Loucy (cell line): Measurements from ENCODE around the gene LAMC3.

Experiments used
- H2AFZ ChIP-seq: fragments of 200-600 bp; sonication (generic); 2 replicates; pipeline ENCODE4 v1.6.0; 2016; ENCODE audit warnings: antibody characterized with exemption, mild to moderate bottlenecking, low read length, moderate library complexity
- H3F3A ChIP-seq: fragments of 200-600 bp; 2 replicates; pipeline ENCODE4 v1.6.0; 2016; ENCODE audit warnings: antibody characterized with exemption, low read depth, mild to moderate bottlenecking
- H3K27me3 ChIP-seq: fragments of 200-600 bp; sonication (generic); 2 replicates; pipeline ENCODE4 v1.6.1; 2014; ENCODE audit warnings: low read length, mild to moderate bottlenecking; ENCODE audit not compliant: insufficient read depth, poor library complexity, severe bottlenecking
- H3K36me3 ChIP-seq: fragments of 200-600 bp; sonication (generic); 2 replicates; pipeline ENCODE4 v1.6.1; 2016; ENCODE audit warnings: low read length; ENCODE audit not compliant: insufficient read depth
- H3K4me1 ChIP-seq: fragments of 200-600 bp; sonication (generic); 2 replicates; pipeline ENCODE4 v1.5.1; 2014; ENCODE audit warnings: low read length, mild to moderate bottlenecking; ENCODE audit not compliant: insufficient read depth, poor library complexity, severe bottlenecking
- H3K4me2 ChIP-seq: fragments of 200-600 bp; sonication (generic); 2 replicates; pipeline ENCODE4 v1.6.0; 2014; ENCODE audit warnings: antibody characterized with exemption, low read length, low read depth, mild to moderate bottlenecking; ENCODE audit not compliant: poor library complexity, severe bottlenecking
- H3K4me3 ChIP-seq: fragments of 200-600 bp; sonication (generic); 2 replicates; pipeline ENCODE4 v1.5.1; 2014; ENCODE audit warnings: low read length, mild to moderate bottlenecking, mixed read lengths; ENCODE audit not compliant: poor library complexity, severe bottlenecking
- H3K79me2 ChIP-seq: fragments of 200-600 bp; sonication (generic); 2 replicates; pipeline ENCODE4 v1.6.1; 2014; ENCODE audit warnings: low read length; ENCODE audit not compliant: insufficient read depth
- H3K9ac ChIP-seq: fragments of 200-600 bp; sonication (generic); 2 replicates; pipeline ENCODE4 v1.6.0; 2014; ENCODE audit warnings: mild to moderate bottlenecking, low read depth, low read length, moderate library complexity; ENCODE audit not compliant: poor library complexity, severe bottlenecking
- H3K9me2 ChIP-seq: fragments of 200-600 bp; sonication (generic); replicated peaks from 2 replicates; pipeline ENCODE4 v1.6.1; 2016; ENCODE audit warnings: low read depth, low read length, mixed read lengths
- H3K9me3 ChIP-seq: fragments of 200-600 bp; sonication (generic); 2 replicates; pipeline ENCODE4 v1.6.1; 2014; ENCODE audit warnings: mild to moderate bottlenecking, antibody characterized with exemption, low read length, low read depth; ENCODE audit not compliant: insufficient read depth
- H4K20me1 ChIP-seq: fragments of 200-600 bp; sonication (generic); 2 replicates; pipeline ENCODE4 v1.6.0; 2014; ENCODE audit warnings: antibody characterized with exemption, low read length, mild to moderate bottlenecking; ENCODE audit not compliant: insufficient read depth, poor library complexity, severe bottlenecking
- EZH2phosphoT487 ChIP-seq: fragments of 200-600 bp; IDR thresholded peaks from 2 replicates; pipeline ENCODE4 v1.6.1; 2018; ENCODE audit warnings: antibody characterized with exemption, mild to moderate bottlenecking, moderate library complexity, borderline replicate concordance
- TF ChIP-seq, protein P1 (sequence below): fragments of 200-600 bp; sonication (generic); conservative IDR thresholded peaks from 2 replicates; pipeline ENCODE4 v1.5.1; 2014; ENCODE audit warnings: mild to moderate bottlenecking, antibody characterized with exemption, low read length

Gene LAMC3

DNA sequence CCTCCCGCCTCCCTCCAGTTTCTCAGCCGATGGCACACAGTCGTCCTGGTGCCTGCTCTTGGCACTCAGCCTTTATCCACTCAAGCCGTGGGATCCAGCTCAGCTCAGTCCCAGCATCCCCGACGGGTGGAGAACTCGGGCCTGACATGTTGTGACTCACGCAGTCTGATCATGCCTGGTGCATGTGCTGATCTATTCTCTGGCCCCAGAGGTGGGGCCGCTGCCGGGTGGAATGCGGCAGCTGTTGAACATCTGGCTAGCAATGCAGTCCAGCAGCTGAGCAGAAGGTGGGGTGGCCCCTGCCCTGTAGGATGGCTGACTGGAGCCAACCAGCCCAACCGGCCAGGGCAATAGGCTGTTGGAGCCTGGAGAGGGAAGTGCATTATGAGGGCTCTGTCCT lies 85.6 kb downstream of the LAMC3 start:
- Histone ChIP-seq H3K4me2 (no peak overlapping the region), H2AFZ (no peak overlapping the region), H3K4me3 (no peak overlapping the region), H3F3A (no peaks in the 10 kb centered on the region), H3K9ac (no peak overlapping the region), H3K79me2 (no peaks in the 10 kb centered on the region), H3K9me3 (no peaks in the 10 kb centered on the region), H3K27me3 (no peaks in the 10 kb centered on the region), H3K9me2 (no peaks in the 10 kb centered on the region), H4K20me1 (no peaks in the 10 kb centered on the region), H3K36me3 (no peaks in the 10 kb centered on the region), H3K4me1 (no peaks in the 10 kb centered on the region)
- no peak for TF ChIP-seq EZH2phosphoT487
- TF ChIP-seq, protein P1, sequence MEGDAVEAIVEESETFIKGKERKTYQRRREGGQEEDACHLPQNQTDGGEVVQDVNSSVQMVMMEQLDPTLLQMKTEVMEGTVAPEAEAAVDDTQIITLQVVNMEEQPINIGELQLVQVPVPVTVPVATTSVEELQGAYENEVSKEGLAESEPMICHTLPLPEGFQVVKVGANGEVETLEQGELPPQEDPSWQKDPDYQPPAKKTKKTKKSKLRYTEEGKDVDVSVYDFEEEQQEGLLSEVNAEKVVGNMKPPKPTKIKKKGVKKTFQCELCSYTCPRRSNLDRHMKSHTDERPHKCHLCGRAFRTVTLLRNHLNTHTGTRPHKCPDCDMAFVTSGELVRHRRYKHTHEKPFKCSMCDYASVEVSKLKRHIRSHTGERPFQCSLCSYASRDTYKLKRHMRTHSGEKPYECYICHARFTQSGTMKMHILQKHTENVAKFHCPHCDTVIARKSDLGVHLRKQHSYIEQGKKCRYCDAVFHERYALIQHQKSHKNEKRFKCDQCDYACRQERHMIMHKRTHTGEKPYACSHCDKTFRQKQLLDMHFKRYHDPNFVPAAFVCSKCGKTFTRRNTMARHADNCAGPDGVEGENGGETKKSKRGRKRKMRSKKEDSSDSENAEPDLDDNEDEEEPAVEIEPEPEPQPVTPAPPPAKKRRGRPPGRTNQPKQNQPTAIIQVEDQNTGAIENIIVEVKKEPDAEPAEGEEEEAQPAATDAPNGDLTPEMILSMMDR: no peak

DNA sequence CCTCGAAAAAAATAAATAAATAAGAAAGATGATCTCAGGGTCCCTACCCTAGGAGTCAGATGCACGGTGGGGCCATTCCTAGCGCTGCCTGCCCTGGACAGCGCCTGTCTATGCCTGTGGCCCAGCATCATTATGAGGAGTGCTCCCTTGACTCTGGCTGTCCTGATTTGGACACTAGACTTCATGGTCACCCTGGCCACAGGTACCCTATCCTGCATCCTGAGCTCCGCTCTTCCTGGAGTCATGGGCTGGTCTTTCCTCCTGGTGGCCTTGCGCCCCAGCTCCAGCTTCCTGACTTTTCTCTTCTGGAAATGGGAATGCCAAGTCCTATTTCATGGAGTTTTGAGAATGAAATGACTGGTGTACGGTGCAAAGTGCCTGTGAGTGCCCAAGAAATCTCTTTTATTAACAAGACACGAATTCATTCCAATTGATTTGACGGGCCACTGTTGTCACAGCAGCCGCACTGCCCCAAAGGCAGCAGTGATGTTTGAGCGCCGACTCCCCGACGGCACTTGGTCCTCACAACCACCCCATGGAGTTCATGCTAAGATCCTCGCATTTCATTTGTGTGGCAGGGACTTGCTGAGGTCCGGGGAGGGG lies 86.8 kb downstream of the LAMC3 start:
- H2AFZ ChIP-seq: no peak overlapping the region
- H3K9me3 ChIP-seq: no peaks in the 10 kb centered on the region
- H3K9ac ChIP-seq: no peak overlapping the region
- H4K20me1 ChIP-seq: no peaks in the 10 kb centered on the region
- TF ChIP-seq, protein P1: no peak
- TF ChIP-seq EZH2phosphoT487: no peak
- H3K4me1 ChIP-seq: no peaks in the 10 kb centered on the region
- no peaks in the 10 kb centered on the region for H3F3A ChIP-seq
- H3K9me2 ChIP-seq: no peaks in the 10 kb centered on the region
- H3K4me2 ChIP-seq: no peak overlapping the region
- H3K36me3 ChIP-seq: no peaks in the 10 kb centered on the region
- no peaks in the 10 kb centered on the region for H3K27me3 ChIP-seq
- H3K79me2 ChIP-seq: no peaks in the 10 kb centered on the region
- no peak overlapping the region for H3K4me3 ChIP-seq

- Histone ChIP-seq H3F3A (no peaks in the 10 kb centered on the region), H3K27me3 (no peaks in the 10 kb centered on the region), H3K4me2 (no peak within 1 kb of the TSS), H2AFZ (no peak within 1 kb of the TSS), H4K20me1 (no peaks in the 10 kb centered on the region), H3K79me2 (no peaks in the 10 kb centered on the region), H3K4me3 (no peak within 1 kb of the TSS), H3K9ac (no peak within 1 kb of the TSS), H3K9me3 (no peaks in the 10 kb centered on the region), H3K4me1 (no peaks in the 10 kb centered on the region), H3K36me3 (no peaks in the 10 kb centered on the region), H3K9me2 (no peaks in the 10 kb centered on the region)
- TF ChIP-seq, protein P1: no peak
- TF ChIP-seq EZH2phosphoT487: no peak
These were observed 87.5 kb downstream of the LAMC3 start, which contains the start of gene AIF1L for GRCh38 chr9:131096269-131097125. AIF1L (plus strand) TSS chr9:131096531; CDS start chr9:131096630, 99 bp downstream.
